Thyroid gland (tissue), 4 donors: ENCODE results near the gene ZFR.
"Not testable (repeated sequence)": the region's sequence is repeated elsewhere in the genome, so short reads cannot be mapped to it uniquely, and the experiment has no call there.

ENCODE experiments used
- POLR2A ChIP-seq, 2 donors: fragments of 450-650 bp; IDR thresholded peaks; one replicate each; pipeline ENCODE4 v1.6.1; 2017; ENCODE audit warnings: antibody characterized with exemption in 2 of 2, mild to moderate bottlenecking in 2 of 2, moderate library complexity in 1 of 2
- TF ChIP-seq, protein P1 (sequence below), 6 experiments: fragments of 200-600 bp in 3 of 6; fragments of 450-650 bp in 3 of 6; sonication (generic) in 3 of 6; IDR thresholded peaks; one replicate each; pipeline ENCODE4 v1.5.1; 2016 to 2019; ENCODE audit warnings: antibody characterized with exemption in 6 of 6, mild to moderate bottlenecking in 2 of 6, inconsistent platforms in 1 of 6, moderate library complexity in 1 of 6

DNA sequence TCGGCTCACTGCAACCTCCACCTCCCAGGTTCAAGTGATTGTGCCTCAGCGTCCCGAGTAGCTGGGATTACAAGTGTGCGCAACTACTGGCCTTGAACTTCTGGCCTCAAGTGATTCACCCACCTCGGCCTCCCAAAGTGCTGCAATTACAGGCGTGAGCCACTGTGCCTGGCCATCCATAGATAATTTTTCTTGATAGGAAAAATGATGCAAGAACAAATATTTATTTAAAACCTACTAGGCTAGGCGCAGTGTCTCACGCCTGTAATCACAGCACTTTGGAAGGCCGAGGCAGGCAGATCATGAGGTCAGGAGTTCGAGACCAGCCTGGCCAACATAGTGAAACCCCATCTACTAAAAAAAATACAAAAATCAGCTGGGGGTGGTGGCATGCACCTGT is 45.8 kb downstream of the ZFR start:
- TF ChIP-seq, protein P1, sequence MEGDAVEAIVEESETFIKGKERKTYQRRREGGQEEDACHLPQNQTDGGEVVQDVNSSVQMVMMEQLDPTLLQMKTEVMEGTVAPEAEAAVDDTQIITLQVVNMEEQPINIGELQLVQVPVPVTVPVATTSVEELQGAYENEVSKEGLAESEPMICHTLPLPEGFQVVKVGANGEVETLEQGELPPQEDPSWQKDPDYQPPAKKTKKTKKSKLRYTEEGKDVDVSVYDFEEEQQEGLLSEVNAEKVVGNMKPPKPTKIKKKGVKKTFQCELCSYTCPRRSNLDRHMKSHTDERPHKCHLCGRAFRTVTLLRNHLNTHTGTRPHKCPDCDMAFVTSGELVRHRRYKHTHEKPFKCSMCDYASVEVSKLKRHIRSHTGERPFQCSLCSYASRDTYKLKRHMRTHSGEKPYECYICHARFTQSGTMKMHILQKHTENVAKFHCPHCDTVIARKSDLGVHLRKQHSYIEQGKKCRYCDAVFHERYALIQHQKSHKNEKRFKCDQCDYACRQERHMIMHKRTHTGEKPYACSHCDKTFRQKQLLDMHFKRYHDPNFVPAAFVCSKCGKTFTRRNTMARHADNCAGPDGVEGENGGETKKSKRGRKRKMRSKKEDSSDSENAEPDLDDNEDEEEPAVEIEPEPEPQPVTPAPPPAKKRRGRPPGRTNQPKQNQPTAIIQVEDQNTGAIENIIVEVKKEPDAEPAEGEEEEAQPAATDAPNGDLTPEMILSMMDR (IDR thresholded peaks at IDR 0.05) = not testable (repeated sequence)
- TF ChIP-seq POLR2A (IDR thresholded peaks at IDR 0.05) = not testable (repeated sequence)
